ENCODE data around the gene ERG. TPM values are rescaled to one million over a fixed set of nuclear protein-coding genes. Genes with fewer than 3 reads are reported as not detected.

The ERG gene
- total RNA-seq, 2 donors from 2014 or later = 16.1 to 27.2 TPM

GRCh38 chr21:38486706-38487105 lies 11.6 kb downstream of the ERG start:
- ATAC-seq (no peak), DNase-seq (no peak)
- intact Hi-C loops (cut with DNase I) = no loop called here

DNA sequence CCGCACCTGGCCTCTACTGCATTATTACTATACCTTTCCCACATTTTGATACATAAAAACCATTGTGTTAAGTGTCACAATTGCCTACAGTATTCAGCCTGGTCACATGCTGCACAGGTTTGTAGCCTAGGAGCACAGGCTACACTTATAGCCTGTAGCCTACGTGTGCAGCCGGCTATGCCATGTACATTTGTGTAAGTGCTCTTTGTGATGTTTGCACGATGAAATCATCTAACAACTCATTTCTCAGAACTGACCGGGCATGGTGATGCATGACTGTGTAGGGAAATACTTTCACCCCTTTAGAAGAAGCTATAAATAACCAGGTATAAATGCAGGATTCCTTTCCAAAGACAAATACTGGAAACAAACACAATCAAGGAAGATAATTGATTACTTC lies 12.1 kb downstream of the ERG start:
- ATAC-seq = peak in 1 of 2 donors; percentile 68
- intact Hi-C loops (cut with DNase I) = no loop called here
- DNase-seq = no peak

DNA sequence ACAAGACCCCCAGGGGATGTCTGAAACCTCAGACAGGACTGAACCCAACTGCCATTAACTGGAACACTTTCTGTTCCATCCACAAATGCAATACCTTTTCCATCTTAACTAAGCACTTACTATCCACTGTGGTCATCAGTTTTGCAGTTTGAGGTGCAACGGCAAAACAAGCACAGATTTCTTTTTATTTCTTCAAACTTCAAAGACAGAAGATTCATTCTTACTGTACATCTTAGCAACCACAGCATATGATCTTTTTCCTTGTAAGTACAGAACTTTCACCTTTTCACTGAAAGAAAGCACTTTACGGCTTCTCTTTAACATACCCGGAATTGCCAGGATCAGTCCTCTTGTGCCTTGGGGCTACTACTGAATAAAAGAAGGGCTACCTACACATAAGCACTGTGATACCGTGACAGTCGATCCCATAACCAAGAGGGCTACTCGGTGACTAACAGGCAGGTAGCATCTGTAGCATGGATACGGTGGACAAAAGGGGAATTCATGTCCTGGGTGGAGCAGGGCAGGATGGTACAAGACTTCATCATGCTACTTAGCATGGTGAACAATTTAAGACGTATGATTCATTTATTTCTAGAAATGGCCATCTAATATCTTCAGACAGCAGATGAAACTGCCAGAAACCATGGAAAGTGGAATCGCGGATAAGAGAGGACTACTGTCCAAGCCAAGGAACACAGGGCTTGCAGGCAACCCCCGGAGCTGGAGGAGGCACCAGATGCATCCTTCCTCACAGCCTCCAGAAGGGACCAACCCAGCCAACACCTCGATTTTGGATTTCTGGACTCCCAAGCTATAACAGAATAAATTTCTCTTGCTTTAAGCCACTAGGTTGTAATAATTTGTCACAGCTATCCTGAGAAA lies 18.4 kb downstream of the ERG start:
- no peak for DNase-seq
- intact Hi-C loops (cut with DNase I) = loop anchor here in 1 of 2 donors (5.0 kb wide), 1 partner anchor 38 kb away; no protein-coding TSS in a partner anchor
- ATAC-seq = no peak

DNA sequence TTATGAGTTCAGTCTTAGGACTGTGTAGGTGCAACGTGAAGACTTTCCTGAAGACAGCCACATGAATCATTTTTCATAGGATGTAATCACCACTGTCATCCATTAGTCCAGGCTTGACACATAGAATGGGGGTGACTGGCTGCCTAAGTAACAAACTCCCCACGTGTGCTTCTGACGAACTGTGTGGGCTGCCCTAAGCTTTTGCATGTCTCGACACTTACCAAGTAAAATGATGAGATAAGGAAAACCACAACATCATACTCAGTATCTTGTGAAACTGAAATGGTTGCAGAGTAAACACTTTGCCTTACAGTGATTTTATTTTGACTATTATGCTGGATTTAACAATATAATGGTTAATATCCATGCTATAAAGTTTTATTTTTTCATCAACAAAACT lies 19.5 kb downstream of the ERG start:
- peak in 1 of 2 donors; percentile 90 for ATAC-seq
- no peak for DNase-seq
- intact Hi-C loops (cut with DNase I) = loop anchor here in 1 of 2 donors (5.0 kb wide), 1 partner anchor 36 kb away; no protein-coding TSS in a partner anchor

- ATAC-seq = no peak
- DNase-seq = no peak
- intact Hi-C loops (cut with DNase I) = loop anchor here in 1 of 2 donors (5.0 kb wide), 1 partner anchor 35 kb away; no protein-coding TSS in a partner anchor
Measured at GRCh38 chr21:38477226-38477625, 21.1 kb downstream of the ERG start.

DNA sequence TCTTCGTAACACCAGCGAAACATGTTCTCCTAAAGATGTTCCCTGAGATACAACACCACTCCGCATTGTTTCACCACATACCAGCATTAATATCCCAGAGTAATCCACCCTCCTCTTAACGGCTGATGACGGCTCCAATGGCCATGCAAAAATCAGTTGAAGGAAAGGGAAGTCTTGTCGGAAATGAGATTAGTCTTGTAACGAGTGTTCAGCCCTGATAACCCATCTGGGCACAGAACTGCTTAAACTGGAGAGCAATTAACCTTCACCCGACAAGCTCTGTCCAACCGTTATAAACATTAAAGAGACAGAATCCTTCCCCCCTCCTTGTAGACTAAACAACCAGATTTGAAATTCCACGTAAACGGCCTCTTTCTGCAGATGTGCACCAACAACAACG lies 21.9 kb downstream of the ERG start:
- peak; percentile 33 for DNase-seq

GRCh38 chr21:38475519-38475918 lies 22.8 kb downstream of the ERG start:
- intact Hi-C loops (cut with DNase I) = loop anchor here in 1 of 2 donors (5.0 kb wide), 1 partner anchor 33 kb away; no protein-coding TSS in a partner anchor
- DNase-seq (no peak), ATAC-seq (no peak)

More for the DNA sequence above, 21.9 kb downstream of the ERG start:
- intact Hi-C loops (cut with DNase I) = loop anchor here in 1 of 2 donors (5.0 kb wide), 1 partner anchor 34 kb away; no protein-coding TSS in a partner anchor
- peak; percentile 67 to 70 for ATAC-seq

- ATAC-seq (no peak), DNase-seq (no peak)
- intact Hi-C loops (cut with DNase I) = loop anchor here in 1 of 2 donors (5.0 kb wide), 1 partner anchor 32 kb away; no protein-coding TSS in a partner anchor
Measured at GRCh38 chr21:38474796-38475195, 23.5 kb downstream of the ERG start.

DNA sequence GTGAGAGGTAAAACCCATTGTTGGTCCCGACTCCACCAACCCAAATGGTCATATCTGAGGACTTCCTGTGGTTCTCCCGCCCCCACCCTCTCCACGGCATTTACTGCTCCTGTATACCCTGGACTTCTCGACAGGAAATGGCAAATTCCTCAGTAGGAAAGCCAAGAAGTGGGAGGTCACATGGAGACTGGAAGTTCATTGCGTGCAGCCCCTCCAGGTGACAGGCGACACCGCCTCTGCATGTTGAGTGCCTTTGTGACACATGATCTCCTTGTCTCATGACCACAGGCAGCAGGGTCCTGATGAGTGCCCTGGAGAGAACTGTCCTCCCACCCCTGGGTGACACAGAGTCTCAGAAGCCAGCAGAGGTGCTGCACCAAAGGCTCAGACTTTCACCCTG lies 24.2 kb downstream of the ERG start:
- peak in 1 of 2 donors; percentile 60 for ATAC-seq
- intact Hi-C loops (cut with DNase I) = no loop called here
- no peak for DNase-seq

GRCh38 chr21:38472412-38473108 lies 25.7 kb downstream of the ERG start:
- ATAC-seq = no peak
- no peak for DNase-seq
- intact Hi-C loops (cut with DNase I) = no loop called here

GRCh38 chr21:38471766-38472165 lies 26.5 kb downstream of the ERG start:
- ATAC-seq = no peak
- intact Hi-C loops (cut with DNase I) = no loop called here
- DNase-seq = no peak

DNA sequence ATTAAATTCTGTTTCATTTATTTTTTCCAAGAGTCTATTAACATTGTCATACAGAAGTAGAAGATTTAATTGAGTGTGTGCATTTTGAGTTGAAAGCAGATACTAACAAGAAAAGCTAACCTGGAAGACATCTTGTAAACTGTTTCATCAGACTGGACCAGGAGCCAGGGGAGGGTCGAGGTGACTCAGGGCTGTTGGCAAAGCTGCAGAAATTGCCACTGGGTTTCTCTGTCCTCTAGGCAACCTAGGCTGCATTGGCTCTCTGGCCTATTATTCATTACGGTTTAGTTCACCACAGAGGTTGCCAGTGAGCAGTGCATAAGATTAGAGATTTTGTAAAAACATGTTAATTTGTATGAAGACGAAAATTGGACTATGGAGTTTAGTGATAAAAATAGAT lies 27.5 kb downstream of the ERG start:
- intact Hi-C loops (cut with DNase I) = no loop called here
- ATAC-seq = peak in 1 of 2 donors; percentile 36
- DNase-seq = no peak

DNA sequence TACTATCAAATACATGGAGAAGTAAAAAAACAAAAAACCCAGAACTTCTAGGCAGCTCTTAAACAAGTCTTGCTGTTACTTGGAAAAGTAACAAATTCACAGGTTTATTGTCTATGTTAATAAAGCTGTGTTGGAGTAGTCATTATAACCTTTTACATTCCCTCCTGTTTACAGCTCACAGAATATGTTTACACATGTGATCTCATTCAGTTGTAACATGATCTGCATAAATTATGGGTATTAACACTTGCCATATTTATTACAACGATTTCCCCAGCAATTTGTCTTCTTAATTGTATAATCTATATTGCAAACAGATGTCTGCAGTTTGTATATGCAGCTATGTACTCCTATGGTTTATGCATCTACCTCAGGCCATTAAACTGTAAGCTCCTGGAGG lies 28.6 kb downstream of the ERG start:
- DNase-seq (no peak), ATAC-seq (no peak)
- intact Hi-C loops (cut with DNase I) = no loop called here

GRCh38 chr21:38468989-38469388 lies 29.3 kb downstream of the ERG start:
- intact Hi-C loops (cut with DNase I) = no loop called here
- no peak for DNase-seq
- no peak for ATAC-seq

DNA sequence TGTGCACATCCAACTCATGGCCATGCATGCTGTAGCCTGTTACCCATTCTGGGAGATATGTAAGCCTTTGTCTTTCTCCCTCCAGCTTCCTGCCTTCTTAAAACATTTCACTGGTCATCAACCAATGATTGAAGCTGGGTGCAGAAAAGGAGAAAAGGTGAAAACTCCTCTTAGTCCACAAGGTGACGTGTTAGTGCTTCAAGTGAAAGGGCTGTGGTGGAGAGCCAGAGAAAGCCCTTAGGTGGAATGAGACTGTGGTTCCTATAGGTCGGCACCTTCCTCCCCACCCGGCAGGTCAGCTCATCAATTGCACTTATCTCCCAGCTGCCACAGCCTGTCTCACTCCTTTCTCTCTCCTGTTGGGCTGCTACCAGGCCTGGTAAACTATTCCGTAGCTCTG lies 30.4 kb downstream of the ERG start:
- no peak for ATAC-seq

GRCh38 chr21:38467374-38467773 lies 30.9 kb downstream of the ERG start:
- intact Hi-C loops (cut with DNase I) = no loop called here
- ATAC-seq (no peak), DNase-seq (no peak)

More for the DNA sequence above, 30.4 kb downstream of the ERG start:
- intact Hi-C loops (cut with DNase I) = no loop called here
- no peak for DNase-seq

DNA sequence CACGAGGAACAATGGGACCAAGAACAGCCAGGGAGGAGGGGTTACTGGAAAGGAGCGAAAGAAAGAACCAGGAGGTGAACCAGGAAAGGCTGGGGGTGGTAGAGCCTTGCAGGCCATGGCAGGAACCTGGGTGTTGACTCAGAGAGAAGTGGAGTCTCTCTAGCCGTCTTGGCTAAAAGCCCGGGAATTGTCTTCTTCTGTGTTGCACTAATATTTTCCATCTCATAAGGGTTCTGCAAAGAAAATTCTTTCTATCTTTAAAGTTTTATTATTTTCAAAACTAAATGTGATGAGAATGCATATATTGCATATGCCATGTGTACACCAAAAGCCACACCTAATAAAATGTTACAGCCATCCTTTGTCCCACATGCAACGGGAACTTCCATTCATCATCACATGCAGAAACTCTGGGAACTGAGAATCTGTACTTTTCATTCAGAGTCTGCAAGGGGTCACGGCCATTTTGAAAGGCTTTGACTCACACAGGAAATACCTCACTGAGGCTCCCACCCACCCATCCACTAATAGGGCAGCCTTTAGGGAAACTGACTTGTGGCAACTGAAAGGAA lies 38.0 kb downstream of the ERG start:
- peak in 1 of 2 donors; percentile 64 for ATAC-seq
- intact Hi-C loops (cut with DNase I) = no loop called here
- peak; percentile 50 for DNase-seq

DNA sequence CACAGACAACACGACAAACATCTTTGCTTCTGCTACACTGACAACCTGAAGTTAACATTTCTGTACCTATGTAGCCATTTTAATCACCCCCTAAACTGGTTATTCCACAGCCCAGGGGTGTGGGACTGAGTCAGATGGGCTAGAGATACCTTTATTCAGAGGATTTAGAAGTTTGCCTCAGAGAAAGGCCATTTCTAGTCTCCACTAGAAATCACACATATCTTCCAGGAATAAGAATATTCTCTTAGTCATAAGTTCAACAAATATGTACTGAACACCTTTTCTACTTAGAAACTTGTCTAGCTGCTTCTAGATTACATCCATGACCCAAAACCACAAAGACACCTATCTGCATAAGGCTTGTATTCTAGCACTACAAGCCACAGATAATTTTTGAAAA lies 38.8 kb downstream of the ERG start:
- intact Hi-C loops (cut with DNase I) = no loop called here
- no peak for DNase-seq
- ATAC-seq = no peak

GRCh38 chr21:38455403-38455802 lies 42.9 kb downstream of the ERG start:
- DNase-seq = no peak
- no peak for ATAC-seq
- intact Hi-C loops (cut with DNase I) = no loop called here

GRCh38 chr21:38454702-38455101 lies 43.6 kb downstream of the ERG start:
- no peak for ATAC-seq
- intact Hi-C loops (cut with DNase I) = no loop called here

More at GRCh38 chr21:38454702-38455101, 43.6 kb downstream of the ERG start:
- no peak for DNase-seq

Data from left cardiac atrium (tissue), 4 donors.